H1 (cell line): ENCODE measurements around the gene CHD2. TPM values are rescaled to one million over a fixed set of nuclear protein-coding genes. Genes with fewer than 3 reads are reported as not detected.
A peak's percentile ranks its signal among the peaks of the same experiment; 100 is the strongest.

Source experiments
- CTCF ChIA-PET: fragments of 300-600 bp; sonication (Branson Sonifier 250); formaldehyde crosslinking; loops from one replicate; lab custom pipeline; 2021; ENCODE audit not compliant: partially characterized antibody; lab: Charles Lee
- POLR2A ChIA-PET: fragments of 300-600 bp; sonication (Branson Sonifier 250); formaldehyde crosslinking; loops from one replicate; lab custom pipeline; 2021; ENCODE audit warnings: inconsistent platforms; ENCODE audit not compliant: partially characterized antibody; lab: Charles Lee
- DNase-seq, 2 experiments: peaks; one replicate each; pipeline versions ENCODE4 v3.0.0 to v3.0.0-alpha.2; 2010 to 2022; ENCODE audit warnings: low spot score in 2 of 2, low read depth in 1 of 2, mixed read lengths in 1 of 2
- FAIRE-seq: peaks from 2 replicates; lab custom pipeline; 2011; peaks lifted over from hg19 to GRCh38; lab: Jason Lieb, UNC
- H2AFZ ChIP-seq: 2 replicates; pipeline ENCODE4 v1.8.1; 2012; ENCODE audit warnings: low read length, inconsistent platforms
- H2AK5ac ChIP-seq: 2 replicates; pipeline ENCODE4 v1.6.1; 2013; ENCODE audit warnings: low read depth, low read length
- H2BK120ac ChIP-seq: replicated peaks from 2 replicates; pipeline ENCODE3; 2013; ENCODE audit warnings: low read depth, low read length, inconsistent platforms
- H2BK12ac ChIP-seq: 2 replicates; pipeline ENCODE4 v1.6.1; 2013; ENCODE audit warnings: low read depth, low read length
- H2BK15ac ChIP-seq: 2 replicates; pipeline ENCODE4 v1.6.1; 2013; ENCODE audit warnings: low read length
- H2BK20ac ChIP-seq: 2 replicates; pipeline ENCODE4 v1.6.1; 2013; ENCODE audit warnings: low read length
- H2BK5ac ChIP-seq: 2 replicates; pipeline ENCODE4 v1.6.1; 2013; ENCODE audit warnings: low read depth, low read length
- H3K14ac ChIP-seq: 2 replicates; pipeline ENCODE4 v1.6.1; 2013; ENCODE audit warnings: inconsistent platforms; ENCODE audit not compliant: insufficient read length
- H3K18ac ChIP-seq: 2 replicates; pipeline ENCODE4 v1.6.1; 2013; ENCODE audit warnings: low read length; ENCODE audit errors: extremely low read depth
- H3K23ac ChIP-seq: 2 replicates; pipeline ENCODE4 v1.6.1; 2013; ENCODE audit warnings: inconsistent platforms; ENCODE audit not compliant: insufficient read length
- H3K23me2 ChIP-seq: 2 replicates; pipeline ENCODE4 v1.6.1; 2013; ENCODE audit warnings: low read depth, low read length
- H3K27ac ChIP-seq: 2 replicates; pipeline ENCODE4 v1.6.1; 2011; ENCODE audit warnings: low read depth, low read length, inconsistent platforms
- H3K27me3 ChIP-seq, 4 experiments: replicated peaks in 1 of 4; 1 replicate in 1 of 4; 2 replicates in 3 of 4; pipeline versions ENCODE4 v1.6.1 to v1.8.1; 2011 to 2013; ENCODE audit warnings: low read length in 3 of 4, mild to moderate bottlenecking in 3 of 4, inconsistent platforms in 2 of 4, mixed read lengths in 2 of 4, moderate library complexity in 1 of 4; ENCODE audit not compliant: control insufficient read depth in 3 of 4, insufficient read depth in 3 of 4; ENCODE audit errors: extremely low read depth in 1 of 4
- H3K36me3 ChIP-seq, 4 experiments: 2 replicates each; pipeline versions ENCODE4 v1.6.1 to v1.8.1; 2011 to 2013; ENCODE audit warnings: mild to moderate bottlenecking in 4 of 4, low read length in 3 of 4, moderate library complexity in 2 of 4, control low read depth in 1 of 4, inconsistent platforms in 1 of 4; ENCODE audit not compliant: insufficient read depth in 4 of 4, control insufficient read depth in 2 of 4
- H3K4ac ChIP-seq: replicated peaks from 2 replicates; pipeline ENCODE3; 2013; ENCODE audit warnings: low read length, low read depth, mixed read lengths, inconsistent platforms; ENCODE audit not compliant: insufficient read length
- H3K4me1 ChIP-seq, 4 experiments: replicated peaks in 1 of 4; 1 replicate in 1 of 4; 2 replicates in 3 of 4; pipeline versions ENCODE4 v1.6.1 to v1.8.1; 2011 to 2013; ENCODE audit warnings: low read length in 3 of 4, inconsistent platforms in 2 of 4, mixed read lengths in 1 of 4; ENCODE audit not compliant: insufficient read depth in 4 of 4, control insufficient read depth in 3 of 4
- H3K4me2 ChIP-seq, 2 experiments: 2 replicates each; pipeline versions ENCODE4 v1.6.1 to v1.8.1; 2011 to 2013; ENCODE audit warnings: low read depth in 2 of 2, low read length in 2 of 2, control low read depth in 1 of 2, inconsistent platforms in 1 of 2, mild to moderate bottlenecking in 1 of 2; ENCODE audit not compliant: insufficient read depth in 1 of 2
- H3K4me3 ChIP-seq, 4 experiments: fragments of 200-600, 300-600 bp in 1 of 4; sonication (generic), shearing (Covaris generic), sonication (Bioruptor Twin) in 1 of 4; 2 replicates each; pipeline versions ENCODE4 v1.5.1 to v1.8.1; 2011 to 2016; ENCODE audit warnings: low read length in 4 of 4, low read depth in 3 of 4, control low read depth in 2 of 4, inconsistent platforms in 2 of 4, mild to moderate bottlenecking in 2 of 4, mixed read lengths in 1 of 4, moderate library complexity in 1 of 4; ENCODE audit not compliant: insufficient read depth in 2 of 4; ENCODE audit errors: extremely low read depth in 1 of 4
- H3K56ac ChIP-seq: replicated peaks from 2 replicates; pipeline ENCODE3; 2013; ENCODE audit warnings: low read depth, mild to moderate bottlenecking, mixed read lengths, low read length, inconsistent platforms; ENCODE audit not compliant: insufficient read length
- H3K79me1 ChIP-seq: 2 replicates; pipeline ENCODE4 v1.6.1; 2013; ENCODE audit warnings: low read depth, low read length, control low read depth
- H3K79me2 ChIP-seq, 2 experiments: 2 replicates each; pipeline versions ENCODE4 v1.6.1 to v1.8.1; 2012 to 2013; ENCODE audit warnings: low read length in 2 of 2, mild to moderate bottlenecking in 2 of 2, inconsistent platforms in 1 of 2; ENCODE audit not compliant: insufficient read depth in 2 of 2, control insufficient read depth in 1 of 2
- H3K9ac ChIP-seq, 4 experiments: replicated peaks in 1 of 4; 1 replicate in 1 of 4; 2 replicates in 3 of 4; pipeline versions ENCODE4 v1.6.1 to v1.8.1; 2011 to 2013; ENCODE audit warnings: low read depth in 3 of 4, low read length in 3 of 4, control low read depth in 2 of 4, mild to moderate bottlenecking in 2 of 4, moderate library complexity in 2 of 4, inconsistent platforms in 1 of 4; ENCODE audit errors: extremely low read depth in 1 of 4
- H3K9me3 ChIP-seq, 2 experiments: 2 replicates each; pipeline versions ENCODE4 v1.6.1 to v1.8.1; 2012 to 2013; ENCODE audit warnings: mild to moderate bottlenecking in 2 of 2, moderate library complexity in 2 of 2, control low read depth in 1 of 2, inconsistent platforms in 1 of 2, low read depth in 1 of 2, low read length in 1 of 2, mixed read lengths in 1 of 2; ENCODE audit not compliant: insufficient read depth in 2 of 2
- H4K20me1 ChIP-seq, 2 experiments: replicated peaks in 1 of 2; 2 replicates each; pipeline versions ENCODE3 to v1.8.1; 2011 to 2013; ENCODE audit warnings: inconsistent platforms in 2 of 2, low read length in 2 of 2, mild to moderate bottlenecking in 1 of 2; ENCODE audit not compliant: insufficient read depth in 2 of 2, control insufficient read depth in 1 of 2
- H4K5ac ChIP-seq: 2 replicates; pipeline ENCODE4 v1.6.1; 2013; ENCODE audit warnings: low read length, low read depth, mixed read lengths, inconsistent platforms; ENCODE audit not compliant: insufficient read length
- H4K8ac ChIP-seq: 2 replicates; pipeline ENCODE4 v1.8.0; 2013; ENCODE audit warnings: mild to moderate bottlenecking, moderate library complexity, low read length, inconsistent platforms; ENCODE audit not compliant: insufficient read depth; ENCODE audit errors: extremely low read depth
- H4K91ac ChIP-seq: replicated peaks from 2 replicates; pipeline ENCODE3; 2013; ENCODE audit warnings: low read length, mixed read lengths, inconsistent platforms; ENCODE audit not compliant: insufficient read length
- POLR2A ChIP-seq, 2 experiments: IDR thresholded peaks; 1 replicate in 1 of 2; 2 replicates in 1 of 2; pipeline ENCODE4 v1.6.1; 2011; ENCODE audit warnings: low read depth in 2 of 2, low read length in 2 of 2, mild to moderate bottlenecking in 2 of 2; ENCODE audit errors: control extremely low read depth in 1 of 2
- TBP ChIP-seq: IDR thresholded peaks from 2 replicates; pipeline ENCODE4 v1.6.1; 2011; ENCODE audit warnings: low read depth, low read length, improper control_type of control experiment
- WGBS, 2 experiments: shearing (Covaris generic) in 1 of 2; methylation state at CpG; one replicate each; pipeline versions ENCODE4 v1.1.6 to v1.1.7; 2013 to 2015; ENCODE audit warnings: low lambda C conversion rate in 2 of 2, mixed read lengths in 2 of 2, inconsistent platforms in 1 of 2, low coverage in 1 of 2, missing lambda C conversion rate in 1 of 2; ENCODE audit not compliant: insufficient replicate concordance in 2 of 2, insufficient coverage in 1 of 2, insufficient read length in 1 of 2; ENCODE audit errors: extremely low coverage in 1 of 2, missing lambda C conversion rate in 1 of 2; 5-methylcytosine and 5-hydroxymethylcytosine counted together
- polyA plus RNA-seq, 7 experiments: library from polyadenylated mRNA; depleted of rRNA in 3 of 7; stranded (reverse) in 5 of 7; unstranded in 2 of 7; fragments of >200 nt in 5 of 7; fragments of 200-250 nt in 2 of 7; gene quantifications; 1 replicate in 5 of 7; 2 replicates in 1 of 7; 4 replicates in 1 of 7; pipeline versions ENCODE4 v1.2.1 to v1.2.3, GENCODE V29; 2011 to 2013; ENCODE audit warnings: missing spikeins in 2 of 7, mixed read lengths in 2 of 7
- total RNA-seq: library from RNA; stranded (reverse); fragmentation: NEBNext Ultra II Directional; extraction: Animal tissue kit (Norgen Biotek cat#: 25700); gene quantifications from 2 replicates; pipeline ENCODE4 v1.2.1, GENCODE V29; 2021

The CHD2 gene
- total and polyA plus RNA-seq, 2 of the 8 experiments (the other 6 are each of a cell fraction or from before 2014, with no cell fraction given), result 28.8 to 70.0 TPM

- H3K4ac ChIP-seq, result no peak overlapping the region
- peak overlapping the region; percentile 39 to 54 (median 42); a peak in 4 of 7 replicates for H3K9ac ChIP-seq
- peaks cover 21 to 23% of the 10 kb centered on the region in 2 experiments for H4K20me1 ChIP-seq
- no peak for TF ChIP-seq TBP
- peak in 1 of 2 experiments; percentile 23; a peak in 1 of 3 replicates for TF ChIP-seq POLR2A (IDR thresholded peaks at IDR 0.05; ENCODE audit: control extremely low read depth in 1 of 2, low read depth in 2 of 2, low read length in 2 of 2)
- CTCF ChIA-PET, result interaction anchor here (0.7 to 4.2 kb wide), 3 partner anchors 12 to 96 kb away, joined by 3 to 31 read pairs (median 4); no protein-coding TSS in a partner anchor
- H2BK15ac ChIP-seq, result no peak overlapping the region
- DNase-seq, result no peak
- H2AFZ ChIP-seq, result no peak overlapping the region
- POLR2A ChIA-PET, result interaction anchor here (1.1 to 7.7 kb wide), 4 partner anchors 10 to 96 kb away, joined by 3 to 255 read pairs (median 55); no protein-coding TSS in a partner anchor
- no peak overlapping the region for H4K8ac ChIP-seq
- no peak for FAIRE-seq
- H4K91ac ChIP-seq, result no peak overlapping the region
- peaks cover 49 to 95% of the 10 kb centered on the region in 2 experiments for H3K79me2 ChIP-seq
- H3K23ac ChIP-seq, result no peak overlapping the region
- H3K4me2 ChIP-seq, result peak overlapping the region; percentile 65 to 89
- no peak overlapping the region for H2BK120ac ChIP-seq
- H3K18ac ChIP-seq, result no peak overlapping the region
- H3K79me1 ChIP-seq, result no peaks in the 10 kb centered on the region
- no peaks in the 10 kb centered on the region for H3K9me3 ChIP-seq
- no peak overlapping the region for H3K14ac ChIP-seq
- no peak overlapping the region for H2AK5ac ChIP-seq
- 53% methylated on average over 16 of the region's 16 CpGs; no CpG with 5 or more reads in 1 of the 2 experiments for WGBS, 2 experiments
- peaks cover 0 to 27% (median 0%) of the 10 kb centered on the region in 4 experiments; a peak in 1 of 8 replicates for H3K36me3 ChIP-seq
- no peak overlapping the region for H2BK12ac ChIP-seq
- no peak overlapping the region for H2BK5ac ChIP-seq
- H3K27me3 ChIP-seq, result no peaks in the 10 kb centered on the region
- H3K23me2 ChIP-seq, result peaks cover 2% of the 10 kb centered on the region; the same call in 1 of the 2 replicates
- peaks cover 0 to 16% (median 4%) of the 10 kb centered on the region in 4 experiments; a peak in 5 of 7 replicates for H3K4me1 ChIP-seq
- H2BK20ac ChIP-seq, result no peak overlapping the region
- H4K5ac ChIP-seq, result no peak overlapping the region
- H3K56ac ChIP-seq, result no peak overlapping the region
- no peak overlapping the region for H3K27ac ChIP-seq
- peak overlapping the region; percentile 33 to 62 (median 39); a peak in 7 of 8 replicates for H3K4me3 ChIP-seq
Observed at GRCh38 chr15:92904722-92905571, 4.8 kb downstream of the CHD2 start.
